ENCODE measurements around the gene PSME1.

DNA sequence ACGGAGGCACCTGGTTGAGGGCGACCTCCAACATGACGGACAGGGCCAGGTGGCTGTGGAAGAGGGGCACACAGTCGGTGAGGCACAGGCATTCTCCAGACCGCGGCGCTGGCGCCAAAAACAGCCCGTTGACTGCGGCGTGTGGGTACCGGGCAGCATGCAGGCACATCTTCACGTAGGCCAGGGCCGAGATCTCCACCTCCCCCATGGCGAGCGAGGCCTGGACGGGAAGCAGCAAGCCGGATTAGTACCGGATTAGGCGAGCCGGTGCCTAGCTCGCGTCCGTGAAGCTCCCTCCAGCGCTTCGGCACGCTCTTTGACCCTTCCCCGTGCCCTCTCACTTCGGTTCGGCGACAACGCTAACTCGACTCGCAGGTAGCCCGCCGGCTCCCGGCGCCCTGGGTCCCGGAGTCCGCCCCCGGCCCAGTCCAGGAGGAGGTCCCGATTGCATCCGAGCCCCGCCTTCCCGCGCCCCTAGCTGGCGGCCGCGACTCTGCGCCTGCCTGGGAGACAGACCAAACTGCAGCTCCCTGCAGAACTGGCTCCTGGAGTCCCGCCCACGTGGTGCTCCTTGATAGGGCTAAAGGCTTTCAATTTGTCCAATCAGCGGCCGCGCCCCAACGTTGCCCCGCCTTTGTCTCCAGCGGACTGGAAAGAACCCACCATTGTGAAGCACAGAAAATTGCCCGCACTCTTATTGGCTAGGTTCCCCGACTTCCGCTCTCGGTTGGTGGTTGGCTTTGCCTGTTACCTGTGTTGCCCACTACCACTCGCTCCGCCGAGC, 5.3 kb downstream of the PSME1 start, which contains the start of gene EMC9:
- TF ChIP-seq CTCF (IDR thresholded peaks at IDR 0.05; ENCODE audit: insufficient read depth, low read length) = no peak
- TF ChIP-seq GABPA (IDR thresholded peaks at IDR 0.05; ENCODE audit: low read depth) = no peak
- TF ChIP-seq POLR2AphosphoS5 (IDR thresholded peaks at IDR 0.05; ENCODE audit: low read depth) = peak; percentile 79
